Gastrocnemius medialis (tissue), 4 donors: ENCODE measurements around the gene NBPF1.
"Not testable (repeated sequence)": the region's sequence is repeated elsewhere in the genome, so short reads cannot be mapped to it uniquely, and the experiment has no call there.

Experiments
- CTCF ChIP-seq, 5 experiments: fragments of 450-650 bp in 3 of 5; fragments of 200-600 bp in 2 of 5; sonication (generic) in 2 of 5; IDR thresholded peaks in 4 of 5; conservative IDR thresholded peaks in 1 of 5; 1 replicate in 4 of 5; 2 replicates in 1 of 5; pipeline ENCODE4 v1.5.1; 2016 to 2019; ENCODE audit warnings: antibody characterized with exemption in 5 of 5, mild to moderate bottlenecking in 3 of 5, moderate library complexity in 3 of 5
- POLR2A ChIP-seq, 2 donors: fragments of 450-650 bp; IDR thresholded peaks; one replicate each; pipeline ENCODE4 v1.6.1; 2017; ENCODE audit warnings: antibody characterized with exemption in 2 of 2, mild to moderate bottlenecking in 2 of 2, moderate library complexity in 2 of 2

GRCh38 chr1:16520435-16521287 is 92.7 kb downstream of the NBPF1 start:
- not testable (repeated sequence) for TF ChIP-seq CTCF (IDR thresholded peaks at IDR 0.05 in 4 of 5, conservative IDR thresholded peaks at IDR 0.05 in 1 of 5); POLR2A (IDR thresholded peaks at IDR 0.05)
